ENCODE measurements around the gene OBSCN.

DNA sequence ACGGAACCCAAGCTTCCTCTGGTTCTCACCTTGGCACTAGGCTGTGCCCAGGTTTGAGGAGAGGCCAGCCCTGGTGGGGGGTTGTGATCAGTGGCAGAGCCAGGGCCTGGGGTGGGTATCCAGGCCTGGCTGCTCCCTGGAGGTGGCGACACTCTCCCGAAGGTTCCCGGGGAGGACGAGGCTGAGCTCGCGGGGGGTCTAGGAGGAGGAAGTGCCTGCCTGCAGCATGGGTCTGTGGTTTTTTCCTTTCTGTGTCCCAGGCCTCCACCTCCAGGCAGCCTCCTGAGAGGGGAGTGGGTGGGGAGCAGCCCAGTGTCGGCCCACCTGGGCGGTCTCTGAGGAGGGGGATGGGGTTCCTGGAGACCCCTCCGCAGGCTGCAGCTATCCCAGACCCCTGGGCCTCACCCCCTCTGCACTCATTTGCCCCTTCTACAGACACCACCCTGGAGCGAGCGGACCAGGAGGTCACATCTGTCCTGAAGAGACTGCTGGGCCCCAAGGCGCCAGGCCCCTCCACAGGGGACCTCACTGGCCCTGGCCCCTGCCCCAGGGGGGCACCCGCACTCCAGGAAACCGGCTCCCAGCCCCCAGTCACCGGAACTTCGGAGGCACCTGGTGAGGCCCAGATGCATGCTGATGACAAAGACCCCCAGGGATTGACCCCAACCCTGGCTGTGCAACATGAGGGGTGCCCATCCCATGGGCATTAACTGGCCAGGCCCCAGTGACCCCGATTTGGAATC lies 154.5 kb downstream of the OBSCN start:
- no peak for TF ChIP-seq POLR2A (IDR thresholded peaks at IDR 0.05)
- TF ChIP-seq, protein P1, sequence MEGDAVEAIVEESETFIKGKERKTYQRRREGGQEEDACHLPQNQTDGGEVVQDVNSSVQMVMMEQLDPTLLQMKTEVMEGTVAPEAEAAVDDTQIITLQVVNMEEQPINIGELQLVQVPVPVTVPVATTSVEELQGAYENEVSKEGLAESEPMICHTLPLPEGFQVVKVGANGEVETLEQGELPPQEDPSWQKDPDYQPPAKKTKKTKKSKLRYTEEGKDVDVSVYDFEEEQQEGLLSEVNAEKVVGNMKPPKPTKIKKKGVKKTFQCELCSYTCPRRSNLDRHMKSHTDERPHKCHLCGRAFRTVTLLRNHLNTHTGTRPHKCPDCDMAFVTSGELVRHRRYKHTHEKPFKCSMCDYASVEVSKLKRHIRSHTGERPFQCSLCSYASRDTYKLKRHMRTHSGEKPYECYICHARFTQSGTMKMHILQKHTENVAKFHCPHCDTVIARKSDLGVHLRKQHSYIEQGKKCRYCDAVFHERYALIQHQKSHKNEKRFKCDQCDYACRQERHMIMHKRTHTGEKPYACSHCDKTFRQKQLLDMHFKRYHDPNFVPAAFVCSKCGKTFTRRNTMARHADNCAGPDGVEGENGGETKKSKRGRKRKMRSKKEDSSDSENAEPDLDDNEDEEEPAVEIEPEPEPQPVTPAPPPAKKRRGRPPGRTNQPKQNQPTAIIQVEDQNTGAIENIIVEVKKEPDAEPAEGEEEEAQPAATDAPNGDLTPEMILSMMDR (IDR thresholded peaks at IDR 0.05) = no peak

Data from heart left ventricle (tissue), 13 donors.